Upper lobe of left lung (tissue), 6 donors: ENCODE data around the gene UBE2D3. TPM values are rescaled to one million over a fixed set of nuclear protein-coding genes. Genes with fewer than 3 reads are reported as not detected.

Experiments used
- ATAC-seq, 2 donors: fragments of 200-7000 bp; cut with Tn5 transposase; one replicate each; pipeline ENCODE4 v1.9.1; 2022; ENCODE audit warnings: mild to moderate bottlenecking in 2 of 2, moderate library complexity in 2 of 2; ENCODE audit not compliant: low FRiP score in 2 of 2
- DNase-seq, 2 donors: peaks; one replicate each; pipeline ENCODE4 v3.0.0-alpha.2; 2019 to 2020
- H3K27ac ChIP-seq, 4 donors: fragments of 200-600 bp; sonication (generic); one replicate each; pipeline ENCODE4 v1.5.1; 2016 to 2019
- H3K27me3 ChIP-seq, 4 donors: fragments of 200-600 bp; sonication (generic); one replicate each; pipeline ENCODE4 v1.5.1; 2017 to 2019
- H3K36me3 ChIP-seq, 4 donors: fragments of 200-600 bp; sonication (generic); one replicate each; pipeline ENCODE4 v1.5.1; 2016 to 2019
- H3K4me1 ChIP-seq, 4 donors: fragments of 200-600 bp; sonication (generic); one replicate each; pipeline ENCODE4 v1.5.1; 2018 to 2019
- H3K4me3 ChIP-seq, 4 donors: fragments of 200-600 bp; sonication (generic); one replicate each; pipeline ENCODE4 v1.5.1; 2017 to 2019; ENCODE audit warnings: mild to moderate bottlenecking in 2 of 4, moderate library complexity in 1 of 4
- H3K9me3 ChIP-seq, 4 donors: fragments of 200-600 bp; sonication (generic); one replicate each; pipeline ENCODE4 v1.5.1; 2018 to 2019
- CTCF ChIP-seq, 6 experiments: fragments of 450-650 bp in 4 of 6; fragments of 200-600 bp in 2 of 6; sonication (generic) in 2 of 6; IDR thresholded peaks; one replicate each; pipeline ENCODE4 v1.5.1; 2016 to 2019; ENCODE audit warnings: antibody characterized with exemption in 6 of 6
- EP300 ChIP-seq, 4 donors: sonication (generic); formaldehyde crosslinking; IDR thresholded peaks; one replicate each; pipeline ENCODE4 v1.5.1; 2017; ENCODE audit warnings: antibody characterized with exemption in 4 of 4, control low read depth in 2 of 4
- POLR2A ChIP-seq, 4 donors: fragments of 450-650 bp; IDR thresholded peaks; one replicate each; pipeline ENCODE4 v1.5.1; 2016 to 2017; ENCODE audit warnings: antibody characterized with exemption in 4 of 4, mild to moderate bottlenecking in 2 of 4
- POLR2AphosphoS5 ChIP-seq, 2 donors: sonication (generic); formaldehyde crosslinking; IDR thresholded peaks; one replicate each; pipeline ENCODE4 v1.5.1; 2017; ENCODE audit warnings: antibody characterized with exemption in 2 of 2
- WGBS, 2 donors: methylation state at CpG; one replicate each; pipeline ENCODE4 v1.1.5; 2017 to 2018; 5-methylcytosine and 5-hydroxymethylcytosine counted together
- total RNA-seq, 6 donors: library from RNA; depleted of rRNA in 4 of 6; stranded (reverse); fragments of >200 nt in 4 of 6; gene quantifications; one replicate each; pipeline versions ENCODE4 v1.1.0 to v1.2.1, GENCODE V29; 2016 to 2021
- donor health status: DM: no; HTN: no; CAD: no; lungs with moderate emphysema.
- donor health status: DM: no; HTN: yes; CAD: no; lungs with severe emphysema.

The UBE2D3 gene
- total RNA-seq, 6 donors from 2014 or later = 215 to 376 (median 317) TPM

GRCh38 chr4:102827674-102828496 is 534 bp upstream of the UBE2D3 start:
- TF ChIP-seq EP300 (IDR thresholded peaks at IDR 0.05) (peak in 1 of 4 donors; percentile 80), POLR2AphosphoS5 (IDR thresholded peaks at IDR 0.05) (peak; percentile 80 to 92), POLR2A (IDR thresholded peaks at IDR 0.05) (peak in 3 of 4 donors; percentile 70 to 86 (median 79)), CTCF (IDR thresholded peaks at IDR 0.05) (peak in 2 of 6 experiments; percentile 16 to 23)
- Histone ChIP-seq H3K4me3 (peak overlapping the region; percentile 57 to 93 (median 81)), H3K36me3 (peaks cover 0 to 7% (median 0%) of the 10 kb centered on the region in 4 donors), H3K4me1 (peaks cover 18 to 32% (median 27%) of the 10 kb centered on the region in 4 donors), H3K27me3 (no peaks in the 10 kb centered on the region), H3K9me3 (no peaks in the 10 kb centered on the region), H3K27ac (peak overlapping the region; percentile 98 to 100 (median 100))
- peak; percentile 95 to 99 for DNase-seq
- WGBS, 2 donors = 0% methylated on average over 38 to 50 of the region's 50 CpGs
- peak; percentile 88 to 95 for ATAC-seq

- no peaks in the 10 kb centered on the region for H3K27me3 ChIP-seq
- peak overlapping the region; percentile 57 to 93 (median 81) for H3K4me3 ChIP-seq
- WGBS, 2 donors = 1% methylated on average over 26 to 38 of the region's 38 CpGs
- no peaks in the 10 kb centered on the region for H3K9me3 ChIP-seq
- H3K4me1 ChIP-seq = peaks cover 34 to 46% (median 42%) of the 10 kb centered on the region in 4 donors
- no peak for ATAC-seq
- peak overlapping the region; percentile 98 to 100 (median 100) for H3K27ac ChIP-seq
- TF ChIP-seq POLR2AphosphoS5 (IDR thresholded peaks at IDR 0.05) = peak; percentile 79 to 87
- TF ChIP-seq CTCF (IDR thresholded peaks at IDR 0.05) = no peak
- TF ChIP-seq POLR2A (IDR thresholded peaks at IDR 0.05) = no peak
- TF ChIP-seq EP300 (IDR thresholded peaks at IDR 0.05) = no peak
- no peak for DNase-seq
- peaks cover 0 to 11% (median 0%) of the 10 kb centered on the region in 4 donors for H3K36me3 ChIP-seq
Measured at GRCh38 chr4:102826105-102826889, 1.1 kb downstream of the UBE2D3 start.

GRCh38 chr4:102825261-102826091 is 1.9 kb downstream of the UBE2D3 start:
- peak in 1 of 2 donors; percentile 48 for DNase-seq
- peaks cover 42 to 54% (median 51%) of the 10 kb centered on the region in 4 donors for H3K4me1 ChIP-seq

GRCh38 chr4:102824398-102824797 is 3.0 kb downstream of the UBE2D3 start:
- Histone ChIP-seq H3K27ac (peak overlapping the region; percentile 98 to 100 (median 100)), H3K27me3 (no peaks in the 10 kb centered on the region), H3K36me3 (peaks cover 0 to 13% (median 0%) of the 10 kb centered on the region in 4 donors), H3K9me3 (no peaks in the 10 kb centered on the region), H3K4me3 (peak overlapping the region; percentile 57 to 93 (median 81)), H3K4me1 (peaks cover 51 to 61% (median 60%) of the 10 kb centered on the region in 4 donors)
- 2 to 7% methylated on average over 2 of the region's 2 CpGs for WGBS, 2 donors
- DNase-seq = no peak
- TF ChIP-seq EP300 (IDR thresholded peaks at IDR 0.05) (no peak), CTCF (IDR thresholded peaks at IDR 0.05) (no peak), POLR2AphosphoS5 (IDR thresholded peaks at IDR 0.05) (no peak), POLR2A (IDR thresholded peaks at IDR 0.05) (no peak)
- no peak for ATAC-seq

More at GRCh38 chr4:102825261-102826091, 1.9 kb downstream of the UBE2D3 start:
- TF ChIP-seq POLR2AphosphoS5 (IDR thresholded peaks at IDR 0.05) (peak; percentile 68 to 69), EP300 (IDR thresholded peaks at IDR 0.05) (no peak), POLR2A (IDR thresholded peaks at IDR 0.05) (peak in 3 of 4 donors; percentile 48 to 62 (median 53))
- ATAC-seq = peak in 1 of 2 donors; percentile 1
- Histone ChIP-seq H3K36me3 (peaks cover 0 to 13% (median 0%) of the 10 kb centered on the region in 4 donors), H3K27ac (peak overlapping the region; percentile 98 to 100 (median 100)), H3K9me3 (no peaks in the 10 kb centered on the region), H3K27me3 (no peaks in the 10 kb centered on the region), H3K4me3 (peak overlapping the region; percentile 57 to 93 (median 81))
- WGBS, 2 donors = 0% methylated on average over 23 of the region's 23 CpGs
